GM12892 (cell line): ENCODE results near the gene KCTD20.

Source experiments
- POLR2A ChIP-seq: IDR thresholded peaks from 2 replicates; pipeline ENCODE4 v1.6.1; 2011; ENCODE audit warnings: low read depth, low read length, control low read depth
- POLR2AphosphoS5 ChIP-seq: IDR thresholded peaks from 2 replicates; pipeline ENCODE4 v1.6.1; 2011; ENCODE audit warnings: low read depth, low read length, control low read depth

GRCh38 chr6:36539814-36540568 lies 97.2 kb downstream of the KCTD20 start:
- TF ChIP-seq POLR2A = no peak
- TF ChIP-seq POLR2AphosphoS5 = no peak
